GM21576 (cell line): ENCODE measurements around the gene ABCA13.

Experiments
- ATAC-seq: cut with Tn5 transposase; IDR thresholded peaks from one replicate; pipeline ENCODE4 v1.9.1; 2021; ENCODE audit warnings: mild to moderate bottlenecking, moderate library complexity; ENCODE audit not compliant: unreplicated experiment

The ABCA13 gene

GRCh38 chr7:48296966-48297365, 125.7 kb downstream of the ABCA13 start:
- no peak for ATAC-seq

GRCh38 chr7:48298779-48299178, 127.5 kb downstream of the ABCA13 start:
- ATAC-seq: peak; percentile 61

GRCh38 chr7:48299580-48300169, 128.4 kb downstream of the ABCA13 start:
- ATAC-seq: peak; percentile 92

GRCh38 chr7:48300301-48300700, 129.0 kb downstream of the ABCA13 start:
- no peak for ATAC-seq

- ATAC-seq: no peak
These were observed 129.9 kb downstream of the ABCA13 start for GRCh38 chr7:48301201-48301600.

GRCh38 chr7:48304641-48305040, 133.4 kb downstream of the ABCA13 start:
- no peak for ATAC-seq

GRCh38 chr7:48305661-48306060, 134.4 kb downstream of the ABCA13 start:
- no peak for ATAC-seq

- ATAC-seq: no peak
These were observed 135.9 kb downstream of the ABCA13 start for GRCh38 chr7:48307041-48307714.

GRCh38 chr7:48309720-48310119, 138.5 kb downstream of the ABCA13 start:
- ATAC-seq: no peak

- ATAC-seq: no peak
These were observed 140.3 kb downstream of the ABCA13 start for GRCh38 chr7:48311464-48312100.

- no peak for ATAC-seq
These were observed 140.9 kb downstream of the ABCA13 start for GRCh38 chr7:48312151-48312550.

- no peak for ATAC-seq
These were observed 145.5 kb downstream of the ABCA13 start for GRCh38 chr7:48316768-48317167.

GRCh38 chr7:48317360-48317759, 146.1 kb downstream of the ABCA13 start:
- ATAC-seq: no peak

GRCh38 chr7:48321319-48322010, 150.2 kb downstream of the ABCA13 start:
- no peak for ATAC-seq

- ATAC-seq: no peak
These were observed 165.9 kb downstream of the ABCA13 start for GRCh38 chr7:48337012-48337621.

- ATAC-seq: no peak
These were observed 166.5 kb downstream of the ABCA13 start for GRCh38 chr7:48337781-48338180.

GRCh38 chr7:48347230-48347825, 176.1 kb downstream of the ABCA13 start:
- no peak for ATAC-seq

- ATAC-seq: no peak
These were observed 179.3 kb downstream of the ABCA13 start for GRCh38 chr7:48350515-48350914.

GRCh38 chr7:48351900-48352299, 180.6 kb downstream of the ABCA13 start:
- ATAC-seq: no peak

GRCh38 chr7:48355346-48355745, 184.1 kb downstream of the ABCA13 start:
- ATAC-seq: no peak

GRCh38 chr7:48360574-48360973, 189.3 kb downstream of the ABCA13 start:
- no peak for ATAC-seq
